Cardiac muscle cell (in vitro differentiated cells and primary cell): ENCODE measurements around the gene CARHSP1. TPM values are rescaled to one million over a fixed set of nuclear protein-coding genes. Genes with fewer than 3 reads are reported as not detected.

Source experiments
- DNase-seq, 2 donors: peaks; one replicate each; pipeline versions ENCODE4 v3.0.0 to v3.0.0-alpha.2; 2010 to 2017; ENCODE audit warnings: low read depth in 1 of 2, low spot score in 1 of 2
- H3K27ac ChIP-seq: fragments of 200-600 bp; sonication (generic); 2 replicates; pipeline ENCODE4 v1.5.1; 2016
- H3K27me3 ChIP-seq: fragments of 200-600 bp; sonication (generic); 2 replicates; pipeline ENCODE4 v1.6.0; 2016; ENCODE audit warnings: control low read depth
- H3K36me3 ChIP-seq: fragments of 200-600 bp; sonication (generic); 2 replicates; pipeline ENCODE4 v1.5.1; 2016; ENCODE audit warnings: control low read depth
- H3K4me1 ChIP-seq: fragments of 200-600 bp; sonication (generic); 2 replicates; pipeline ENCODE4 v1.8.1; 2017; ENCODE audit warnings: low read depth, mild to moderate bottlenecking, mixed run types
- H3K4me3 ChIP-seq: fragments of 200-600 bp; sonication (generic); 2 replicates; pipeline ENCODE4 v1.5.1; 2016; ENCODE audit warnings: mild to moderate bottlenecking
- H3K9me3 ChIP-seq: fragments of 200-600 bp; sonication (generic); 2 replicates; pipeline ENCODE4 v1.5.1; 2017; ENCODE audit warnings: low read depth, mild to moderate bottlenecking, control low read depth
- polyA plus RNA-seq: library from polyadenylated mRNA; unstranded; fragments of >200 nt; fragmentation: Nextera tagmentation; extraction: Ambion mirVana; gene quantifications from 2 replicates; pipeline ENCODE4 v1.2.1, GENCODE V29; 2016
- total RNA-seq: library from RNA; depleted of rRNA; stranded (reverse); fragments of >200 nt; gene quantifications from 2 replicates; pipeline ENCODE4 v1.2.3, GENCODE V29; 2016
- TF ChIP-seq, protein P1 (sequence below): IDR thresholded peaks from 2 replicates; pipeline ENCODE4 v1.5.1; 2012; ENCODE audit warnings: low read depth, mild to moderate bottlenecking, low read length

CARHSP1 gene
- total and polyA plus RNA-seq, 2 experiments from 2014 or later, result 125 to 165 TPM

DNA sequence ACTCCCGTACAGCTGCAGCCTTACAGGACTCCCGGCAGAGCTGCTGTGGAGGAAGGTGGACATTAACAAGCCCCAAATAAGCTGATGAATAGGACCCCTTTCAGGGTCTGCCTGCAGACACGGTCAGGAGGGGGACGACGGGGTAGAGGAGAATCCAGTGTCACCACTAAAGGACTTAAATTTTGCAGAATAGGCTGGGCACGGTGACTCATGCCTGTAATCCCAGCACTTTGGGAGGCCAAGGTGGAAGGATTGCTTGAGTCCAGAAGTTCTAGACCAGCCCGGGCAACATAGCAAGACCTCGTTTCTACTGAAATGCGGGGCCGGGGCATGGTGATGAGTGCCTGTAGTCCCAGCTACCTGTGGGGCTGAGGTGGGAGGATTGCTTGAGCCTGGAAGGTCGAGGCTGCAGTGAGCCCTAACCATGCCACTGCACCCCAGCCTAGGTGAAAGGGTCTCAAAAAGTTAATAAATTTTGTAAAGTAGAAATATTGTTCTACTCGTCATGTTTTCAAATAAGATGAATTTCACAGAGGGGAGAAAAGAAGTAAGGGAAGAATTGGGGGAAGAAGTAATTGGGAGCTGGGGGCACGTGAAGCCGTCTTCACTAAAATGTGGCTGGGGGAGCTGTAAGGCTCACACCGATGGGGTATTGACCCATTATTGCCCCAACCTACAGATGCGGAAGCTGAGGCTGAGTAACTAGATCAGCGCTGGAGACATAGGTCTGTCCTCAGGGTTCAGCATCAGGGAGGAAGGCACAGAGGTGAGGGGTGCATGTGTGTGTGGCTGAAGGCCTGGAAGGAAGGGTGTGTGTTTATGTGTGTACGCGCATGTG is 18.0 kb upstream of the CARHSP1 start:
- no peaks in the 10 kb centered on the region for H3K4me1 ChIP-seq
- TF ChIP-seq, protein P1, sequence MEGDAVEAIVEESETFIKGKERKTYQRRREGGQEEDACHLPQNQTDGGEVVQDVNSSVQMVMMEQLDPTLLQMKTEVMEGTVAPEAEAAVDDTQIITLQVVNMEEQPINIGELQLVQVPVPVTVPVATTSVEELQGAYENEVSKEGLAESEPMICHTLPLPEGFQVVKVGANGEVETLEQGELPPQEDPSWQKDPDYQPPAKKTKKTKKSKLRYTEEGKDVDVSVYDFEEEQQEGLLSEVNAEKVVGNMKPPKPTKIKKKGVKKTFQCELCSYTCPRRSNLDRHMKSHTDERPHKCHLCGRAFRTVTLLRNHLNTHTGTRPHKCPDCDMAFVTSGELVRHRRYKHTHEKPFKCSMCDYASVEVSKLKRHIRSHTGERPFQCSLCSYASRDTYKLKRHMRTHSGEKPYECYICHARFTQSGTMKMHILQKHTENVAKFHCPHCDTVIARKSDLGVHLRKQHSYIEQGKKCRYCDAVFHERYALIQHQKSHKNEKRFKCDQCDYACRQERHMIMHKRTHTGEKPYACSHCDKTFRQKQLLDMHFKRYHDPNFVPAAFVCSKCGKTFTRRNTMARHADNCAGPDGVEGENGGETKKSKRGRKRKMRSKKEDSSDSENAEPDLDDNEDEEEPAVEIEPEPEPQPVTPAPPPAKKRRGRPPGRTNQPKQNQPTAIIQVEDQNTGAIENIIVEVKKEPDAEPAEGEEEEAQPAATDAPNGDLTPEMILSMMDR, result no peak
- no peaks in the 10 kb centered on the region for H3K9me3 ChIP-seq
- DNase-seq, result no peak
- H3K27me3 ChIP-seq, result no peaks in the 10 kb centered on the region
- H3K27ac ChIP-seq, result no peak overlapping the region
- no peak overlapping the region for H3K4me3 ChIP-seq
- peaks cover 9% of the 10 kb centered on the region for H3K36me3 ChIP-seq

DNA sequence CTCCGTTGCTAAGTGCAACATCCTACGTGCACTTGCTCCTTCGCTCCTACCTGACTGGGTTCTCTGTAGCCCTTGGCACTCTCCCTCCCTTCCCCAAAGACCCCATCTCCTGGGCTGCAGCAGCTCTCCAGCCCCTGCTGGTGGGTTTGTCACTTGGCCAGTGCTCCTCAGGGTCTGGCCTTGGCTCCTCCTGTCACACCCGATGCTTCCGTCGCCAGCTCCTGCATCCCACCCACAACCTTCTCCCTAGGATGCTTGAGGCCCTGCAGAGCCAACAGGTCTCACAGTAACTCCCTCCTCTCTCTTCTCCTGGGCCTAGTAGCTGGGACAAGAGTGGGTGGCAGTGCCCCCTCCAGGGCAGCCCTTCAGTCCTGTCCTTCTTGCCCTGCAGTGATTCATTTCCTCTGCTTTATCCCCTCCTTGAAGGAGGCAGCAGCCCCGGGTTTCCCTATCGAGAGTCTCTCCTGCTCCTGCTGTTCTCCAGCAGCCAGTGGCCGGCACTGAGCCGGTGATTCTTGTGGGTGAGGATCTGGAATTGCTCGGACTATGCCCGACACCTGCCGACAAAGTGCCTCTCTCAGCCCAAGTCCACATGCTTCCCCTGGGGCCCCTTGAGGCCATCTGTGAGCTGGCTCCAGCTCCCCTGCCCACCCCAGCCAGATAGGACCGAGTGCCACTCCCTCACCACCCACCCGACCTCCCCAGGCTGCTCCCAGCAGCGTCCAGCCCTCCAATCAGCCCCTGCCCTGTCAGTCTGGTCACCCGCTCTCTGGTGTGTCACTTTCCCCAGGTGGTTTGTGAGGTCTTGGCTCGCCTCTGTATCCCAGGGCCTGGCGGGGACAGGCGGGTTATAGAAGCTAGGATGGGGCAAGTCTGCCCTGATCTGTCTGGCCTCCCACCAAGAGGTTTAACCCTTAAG is 17.1 kb upstream of the CARHSP1 start:
- TF ChIP-seq, protein P1, result peak; percentile 8
- Histone ChIP-seq H3K4me3 (no peak overlapping the region), H3K9me3 (no peaks in the 10 kb centered on the region), H3K36me3 (peaks cover 5% of the 10 kb centered on the region), H3K27me3 (no peaks in the 10 kb centered on the region), H3K27ac (no peak overlapping the region), H3K4me1 (no peaks in the 10 kb centered on the region)
- DNase-seq, result peak; percentile 37 to 52

DNA sequence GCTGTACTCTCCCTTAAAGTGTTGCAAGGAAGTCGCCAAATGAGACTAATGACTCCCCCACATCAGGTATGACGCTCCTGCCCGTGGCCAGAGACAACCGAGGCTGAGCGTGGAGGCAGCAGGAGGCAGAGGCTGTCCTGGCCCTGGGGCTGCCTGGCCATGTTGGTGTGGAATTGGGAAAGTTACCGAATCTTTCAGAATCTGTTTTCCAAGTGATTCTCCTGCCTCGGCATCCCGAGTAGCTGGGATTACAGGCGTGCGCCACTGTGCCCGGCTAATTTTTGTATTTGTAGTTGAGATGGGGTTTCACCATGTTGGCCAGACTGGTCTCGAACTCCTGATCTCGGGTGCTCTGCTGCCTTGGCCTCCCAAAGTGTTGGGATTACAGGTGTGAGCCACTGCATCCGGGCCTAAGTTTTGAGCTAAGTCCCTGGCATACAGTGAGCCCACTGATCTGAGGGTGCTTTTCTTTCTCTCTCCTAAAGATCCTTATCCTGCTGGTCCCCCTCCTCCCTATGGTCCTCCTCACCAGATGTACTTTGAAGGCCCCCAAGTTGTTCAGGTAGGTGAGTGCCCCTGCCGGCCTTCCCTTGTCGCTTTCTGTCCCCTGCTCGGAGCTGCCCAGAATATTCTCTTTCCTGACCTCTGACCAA is 14.0 kb upstream of the CARHSP1 start:
- Histone ChIP-seq H3K36me3 (no peaks in the 10 kb centered on the region), H3K4me1 (no peaks in the 10 kb centered on the region), H3K27me3 (no peaks in the 10 kb centered on the region), H3K27ac (no peak overlapping the region), H3K4me3 (no peak overlapping the region), H3K9me3 (no peaks in the 10 kb centered on the region)
- no peak for DNase-seq
- TF ChIP-seq, protein P1, result no peak

DNA sequence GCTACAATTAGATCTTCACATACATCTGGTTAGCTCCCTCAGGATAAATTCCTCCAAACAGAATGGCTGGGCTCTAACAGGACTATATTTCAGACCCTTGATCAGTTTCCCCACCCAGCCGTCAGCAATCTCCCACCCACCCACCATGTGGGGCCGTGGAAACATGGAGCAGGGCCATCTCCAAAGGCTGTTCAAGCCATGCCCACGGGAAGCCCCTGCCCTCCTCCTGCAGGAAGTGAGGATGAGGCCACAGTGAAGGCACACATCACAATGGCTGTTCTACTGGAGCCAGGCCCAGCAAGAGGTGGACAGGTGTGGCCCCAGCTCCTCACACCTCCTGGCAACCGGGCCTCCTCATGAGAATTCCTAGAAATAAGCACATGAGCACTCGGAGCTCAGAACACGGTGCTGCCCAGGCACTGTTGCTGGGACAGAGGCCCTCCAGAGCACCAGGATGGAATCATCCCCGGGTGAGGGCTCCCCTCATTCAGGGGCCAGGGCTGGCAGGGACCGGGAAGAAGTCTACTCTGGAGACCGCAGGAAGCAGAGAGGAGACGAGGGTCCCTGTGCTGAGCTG is 13.3 kb upstream of the CARHSP1 start, which contains the start of gene LITAFD:
LITAFD (plus strand) TSS at position 311 of the 577 bp plus-strand sequence. CDS start 2,005 bp downstream, outside the sequence.
- TF ChIP-seq, protein P1, result no peak
- Histone ChIP-seq H3K27ac (no peak within 1 kb of the TSS), H3K9me3 (no peaks in the 10 kb centered on the region), H3K27me3 (no peaks in the 10 kb centered on the region), H3K4me3 (no peak within 1 kb of the TSS), H3K4me1 (no peaks in the 10 kb centered on the region), H3K36me3 (no peaks in the 10 kb centered on the region)
- no peak for DNase-seq
